ENCODE results near the gene GAP43. TPM values are rescaled to one million over a fixed set of nuclear protein-coding genes. Genes with fewer than 3 reads are reported as not detected.
"Not testable (repeated sequence)": the region's sequence is repeated elsewhere in the genome, so short reads cannot be mapped to it uniquely, and the experiment has no call there.

Gene GAP43
- total RNA-seq, 4 donors from 2014 or later, result not detected

DNA sequence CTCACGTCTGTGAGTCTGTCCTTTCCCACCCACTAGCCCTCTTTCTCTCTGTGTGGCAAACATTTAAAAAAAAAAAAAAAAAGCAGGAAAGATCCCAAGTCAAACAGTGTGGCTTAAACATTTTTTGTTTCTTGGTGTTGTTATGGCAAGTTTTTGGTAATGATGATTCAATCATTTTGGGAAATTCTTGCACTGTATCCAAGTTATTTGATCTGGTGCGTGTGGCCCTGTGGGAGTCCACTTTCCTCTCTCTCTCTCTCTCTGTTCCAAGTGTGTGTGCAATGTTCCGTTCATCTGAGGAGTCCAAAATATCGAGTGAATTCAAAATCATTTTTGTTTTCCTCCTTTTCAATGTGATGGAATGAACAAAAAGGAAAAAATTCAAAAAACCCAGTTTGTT lies 97.7 kb downstream of the GAP43 start:
- H3K36me3 ChIP-seq, result no peaks in the 10 kb centered on the region
- no peak overlapping the region for H3K4me3 ChIP-seq (replicated peaks in 1 of 3)
- TF ChIP-seq, protein P1, sequence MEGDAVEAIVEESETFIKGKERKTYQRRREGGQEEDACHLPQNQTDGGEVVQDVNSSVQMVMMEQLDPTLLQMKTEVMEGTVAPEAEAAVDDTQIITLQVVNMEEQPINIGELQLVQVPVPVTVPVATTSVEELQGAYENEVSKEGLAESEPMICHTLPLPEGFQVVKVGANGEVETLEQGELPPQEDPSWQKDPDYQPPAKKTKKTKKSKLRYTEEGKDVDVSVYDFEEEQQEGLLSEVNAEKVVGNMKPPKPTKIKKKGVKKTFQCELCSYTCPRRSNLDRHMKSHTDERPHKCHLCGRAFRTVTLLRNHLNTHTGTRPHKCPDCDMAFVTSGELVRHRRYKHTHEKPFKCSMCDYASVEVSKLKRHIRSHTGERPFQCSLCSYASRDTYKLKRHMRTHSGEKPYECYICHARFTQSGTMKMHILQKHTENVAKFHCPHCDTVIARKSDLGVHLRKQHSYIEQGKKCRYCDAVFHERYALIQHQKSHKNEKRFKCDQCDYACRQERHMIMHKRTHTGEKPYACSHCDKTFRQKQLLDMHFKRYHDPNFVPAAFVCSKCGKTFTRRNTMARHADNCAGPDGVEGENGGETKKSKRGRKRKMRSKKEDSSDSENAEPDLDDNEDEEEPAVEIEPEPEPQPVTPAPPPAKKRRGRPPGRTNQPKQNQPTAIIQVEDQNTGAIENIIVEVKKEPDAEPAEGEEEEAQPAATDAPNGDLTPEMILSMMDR (IDR thresholded peaks at IDR 0.05), result no peak
- TF ChIP-seq POLR2A (IDR thresholded peaks at IDR 0.05), result no peak
- no peaks in the 10 kb centered on the region for H3K4me1 ChIP-seq
- WGBS, 2 donors, result 65 to 76% methylated on average over 4 of the region's 4 CpGs
- no peak overlapping the region for H3K27ac ChIP-seq
- no peaks in the 10 kb centered on the region for H3K27me3 ChIP-seq
- no peaks in the 10 kb centered on the region for H3K9me3 ChIP-seq
- DNase-seq, result no peak
- intact Hi-C loops (cut with DNase I), result no loop called here

DNA sequence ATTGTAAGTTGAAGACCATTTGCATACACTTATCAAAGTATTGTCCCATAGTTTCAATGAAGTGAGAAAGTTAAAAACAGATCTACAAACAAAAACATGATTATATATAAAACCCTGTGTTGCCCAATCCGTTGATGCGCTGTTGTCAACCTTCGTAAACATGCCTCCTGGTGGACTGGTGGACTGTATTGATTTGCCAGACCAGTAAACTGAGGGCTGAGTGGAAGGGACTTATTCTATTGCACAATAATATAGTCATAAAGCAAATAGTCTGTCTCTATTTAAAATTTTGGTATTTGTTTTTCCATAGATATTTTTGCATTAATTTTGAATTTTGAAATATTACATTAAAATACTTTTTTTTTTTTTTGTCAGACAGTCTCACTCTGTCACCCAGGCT lies 102.5 kb downstream of the GAP43 start:
- H3K4me3 ChIP-seq (replicated peaks in 1 of 3), result no peak overlapping the region
- DNase-seq, result no peak
- TF ChIP-seq POLR2A (IDR thresholded peaks at IDR 0.05), result no peak
- TF ChIP-seq, protein P1 (IDR thresholded peaks at IDR 0.05), result no peak
- no peaks in the 10 kb centered on the region for H3K4me1 ChIP-seq
- no peaks in the 10 kb centered on the region for H3K9me3 ChIP-seq
- H3K36me3 ChIP-seq, result no peaks in the 10 kb centered on the region
- no peak overlapping the region for H3K27ac ChIP-seq
- H3K27me3 ChIP-seq, result no peaks in the 10 kb centered on the region
- WGBS, 2 donors, result 94 to 96% methylated on average over 3 of the region's 3 CpGs
- intact Hi-C loops (cut with DNase I), result no loop called here

DNA sequence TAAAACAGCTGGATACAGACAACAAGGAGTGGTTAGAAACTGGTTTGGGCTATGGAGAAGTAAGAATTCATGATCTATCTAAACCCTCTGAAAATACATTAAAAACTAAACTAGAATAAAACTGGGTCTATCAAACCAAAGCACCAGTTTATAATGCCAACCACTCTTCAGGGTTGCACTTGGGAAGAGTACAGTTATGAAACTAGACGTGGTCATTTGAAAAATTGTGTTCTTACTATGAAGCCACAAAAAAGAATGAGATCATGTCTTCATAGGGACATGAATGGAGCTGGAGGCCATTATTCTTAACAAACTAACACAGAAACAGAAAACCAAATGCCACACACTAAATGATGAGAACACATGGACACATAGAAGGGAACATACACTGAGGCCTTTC lies 103.8 kb downstream of the GAP43 start:
- WGBS, 2 donors, result 82 to 83% methylated on average over 1 of the region's 1 CpG
- Histone ChIP-seq H3K4me1 (no peaks in the 10 kb centered on the region), H3K9me3 (no peaks in the 10 kb centered on the region), H3K27ac (no peak overlapping the region), H3K27me3 (no peaks in the 10 kb centered on the region), H3K36me3 (no peaks in the 10 kb centered on the region), H3K4me3 (replicated peaks in 1 of 3) (no peak overlapping the region)
- TF ChIP-seq, protein P1 (IDR thresholded peaks at IDR 0.05), result no peak
- no peak for TF ChIP-seq POLR2A (IDR thresholded peaks at IDR 0.05)
- no peak for DNase-seq
- intact Hi-C loops (cut with DNase I), result no loop called here

DNA sequence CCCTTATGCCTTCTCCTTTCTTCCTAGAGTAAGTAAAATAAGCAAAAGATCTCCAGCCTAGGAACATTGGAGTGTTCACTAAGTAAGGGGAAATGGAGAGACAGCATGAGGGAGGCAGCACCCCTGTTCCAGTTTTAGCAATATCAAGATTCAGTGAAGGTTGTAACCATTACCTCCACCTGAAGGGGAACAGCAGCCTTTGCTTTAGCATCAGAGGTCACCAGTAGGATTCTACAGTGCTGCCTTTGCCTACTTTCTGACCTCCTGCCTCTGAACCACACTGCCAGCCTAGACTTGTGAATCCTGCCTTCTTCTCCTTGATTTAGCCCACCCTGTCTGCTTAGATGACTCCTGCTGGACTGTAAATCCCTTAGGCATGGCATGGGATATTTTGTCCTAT lies 104.7 kb downstream of the GAP43 start:
- no peak for TF ChIP-seq POLR2A (IDR thresholded peaks at IDR 0.05)
- TF ChIP-seq, protein P1 (IDR thresholded peaks at IDR 0.05), result no peak
- Histone ChIP-seq H3K9me3 (no peaks in the 10 kb centered on the region), H3K36me3 (no peaks in the 10 kb centered on the region), H3K27ac (no peak overlapping the region), H3K4me1 (no peaks in the 10 kb centered on the region), H3K27me3 (no peaks in the 10 kb centered on the region), H3K4me3 (replicated peaks in 1 of 3) (no peak overlapping the region)
- DNase-seq, result no peak
- intact Hi-C loops (cut with DNase I), result no loop called here

DNA sequence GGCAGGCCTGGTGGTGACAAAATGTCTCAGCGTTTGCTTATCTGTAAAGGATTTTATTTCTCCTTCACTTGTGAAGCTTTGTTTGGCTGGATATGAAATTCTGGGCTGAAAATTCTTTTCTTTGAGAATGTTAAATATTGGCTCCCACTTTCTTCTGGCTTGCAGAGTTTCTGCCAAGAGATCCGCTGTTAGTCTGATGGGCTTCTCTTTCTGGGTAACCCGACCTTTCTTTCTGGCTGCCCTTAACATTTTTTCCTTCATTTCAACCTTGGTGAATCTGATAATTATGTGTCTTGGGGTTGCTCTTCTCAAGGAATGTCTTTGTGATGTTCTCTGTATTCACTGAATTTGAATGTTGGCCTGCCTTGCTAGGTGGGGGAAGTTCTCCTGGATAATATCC lies 113.0 kb downstream of the GAP43 start:
- 84 to 89% methylated on average over 3 of the region's 3 CpGs for WGBS, 2 donors
- H3K27ac ChIP-seq; intact Hi-C loops (cut with DNase I); DNase-seq; H3K9me3 ChIP-seq; H3K4me1 ChIP-seq; H3K27me3 ChIP-seq; H3K4me3 ChIP-seq (replicated peaks in 1 of 3); H3K36me3 ChIP-seq: not testable (repeated sequence)

DNA sequence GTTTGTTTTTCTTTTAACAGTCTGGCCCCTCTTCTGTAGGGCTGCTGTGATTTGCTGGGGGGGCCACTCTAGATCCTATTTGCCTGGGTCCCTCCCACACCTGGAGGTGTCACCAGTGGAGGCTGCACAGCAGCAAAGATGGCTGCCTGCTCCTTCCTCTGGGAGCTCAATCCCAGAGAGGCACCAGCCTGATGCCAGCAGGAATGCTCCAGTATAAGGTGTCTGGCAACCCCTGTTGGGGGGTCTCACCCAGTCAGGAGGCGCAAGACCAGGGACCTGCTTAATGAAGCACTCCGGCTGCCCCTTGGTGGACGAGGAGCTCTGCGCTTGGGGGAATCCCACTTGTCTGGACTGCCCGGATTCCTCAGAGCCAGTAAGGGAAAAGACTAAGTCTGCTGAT lies 118.3 kb downstream of the GAP43 start:
- H3K4me3 ChIP-seq (replicated peaks in 1 of 3), result no peak overlapping the region
- no peaks in the 10 kb centered on the region for H3K9me3 ChIP-seq
- H3K27me3 ChIP-seq, result no peaks in the 10 kb centered on the region
- no peak overlapping the region for H3K27ac ChIP-seq
- WGBS, 2 donors, result 92 to 95% methylated on average over 5 of the region's 5 CpGs
- H3K4me1 ChIP-seq, result no peaks in the 10 kb centered on the region
- TF ChIP-seq, protein P1 (IDR thresholded peaks at IDR 0.05), result no peak
- TF ChIP-seq POLR2A (IDR thresholded peaks at IDR 0.05), result no peak
- intact Hi-C loops (cut with DNase I), result no loop called here
- no peaks in the 10 kb centered on the region for H3K36me3 ChIP-seq
- no peak for DNase-seq

DNA sequence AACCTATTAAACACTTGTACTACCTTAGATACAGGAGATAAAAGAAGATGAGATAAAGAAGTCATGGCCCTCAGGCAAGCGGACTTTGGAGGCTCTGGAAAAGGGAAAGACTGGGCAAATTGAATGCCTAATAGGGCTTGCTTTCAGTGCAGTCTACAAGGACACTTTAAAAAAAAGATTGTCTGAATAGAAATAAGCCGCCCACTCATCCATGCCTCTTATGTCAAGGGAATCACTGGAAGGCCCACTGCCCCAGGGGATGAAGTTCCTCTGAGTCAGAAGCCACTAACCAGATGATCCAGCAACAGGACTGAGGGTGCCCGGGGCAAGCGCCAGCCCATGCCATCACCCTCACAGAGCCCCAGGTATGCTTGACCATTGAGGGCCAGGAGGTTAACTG lies 121.2 kb downstream of the GAP43 start:
- H3K36me3 ChIP-seq; H3K9me3 ChIP-seq; H3K4me1 ChIP-seq; H3K27ac ChIP-seq; H3K27me3 ChIP-seq; intact Hi-C loops (cut with DNase I); H3K4me3 ChIP-seq (replicated peaks in 1 of 3); DNase-seq: not testable (repeated sequence)
- WGBS, 2 donors, result 45 to 74% methylated on average over 4 of the region's 4 CpGs

DNA sequence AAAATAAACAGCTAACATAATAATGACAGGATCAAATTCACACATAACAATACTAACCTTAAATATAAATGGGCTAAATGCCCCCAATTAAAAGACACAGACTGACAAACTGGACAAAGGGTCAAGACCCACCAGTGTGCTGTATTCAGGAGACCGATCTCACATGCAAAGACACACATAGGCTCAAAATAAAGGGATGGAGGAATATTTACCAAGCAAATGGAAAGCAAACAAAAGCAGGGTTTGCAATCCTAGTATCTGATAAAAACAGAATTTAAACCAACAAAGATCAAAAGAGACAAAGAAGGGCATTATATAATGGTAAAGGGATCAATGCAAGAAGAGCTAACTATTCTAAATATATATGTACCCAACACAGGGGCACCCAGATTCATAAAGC lies 129.7 kb downstream of the GAP43 start:
- WGBS, 2 donors, result 85 to 88% methylated on average over 1 of the region's 1 CpG
- H3K36me3 ChIP-seq; H3K4me3 ChIP-seq (replicated peaks in 1 of 3); intact Hi-C loops (cut with DNase I); H3K4me1 ChIP-seq; DNase-seq; H3K27me3 ChIP-seq; H3K27ac ChIP-seq; H3K9me3 ChIP-seq: not testable (repeated sequence)

Measured in thyroid gland (tissue), 4 donors.